ENCODE results near the gene NRG4. TPM values are rescaled to one million over a fixed set of nuclear protein-coding genes. Genes with fewer than 3 reads are reported as not detected.

Gene NRG4
- total and polyA plus RNA-seq, 9 of the 15 experiments (the other 6 are each of a cell fraction or from before 2014, with no cell fraction given): 0.33 to 2.5 (median 0.76) TPM

- TF ChIP-seq POLR2H (tag; IDR thresholded peaks at IDR 0.05; ENCODE audit: low read depth) (no peak), TCFL5 (CRISPR knock-in tag; conservative IDR thresholded peaks at IDR 0.05) (no peak), HMGN3 (IDR thresholded peaks at IDR 0.05; ENCODE audit: borderline replicate concordance, extremely low read depth, insufficient read length, low read depth, low read length) (no peak), ZBTB2 (IDR thresholded peaks at IDR 0.05) (no peak), ZNF165 (CRISPR knock-in tag; IDR thresholded peaks at IDR 0.05; ENCODE audit: borderline replicate concordance) (no peak), ZNF740 (CRISPR knock-in tag; IDR thresholded peaks at IDR 0.05) (no peak), ZNF740 (tag; IDR thresholded peaks at IDR 0.05) (no peak), RFX1 (IDR thresholded peaks at IDR 0.05) (no peak), PCBP1 (IDR thresholded peaks at IDR 0.05; ENCODE audit: low read depth, low read length, poor library complexity, severe bottlenecking) (no peak), ZNF253 (CRISPR knock-in tag; conservative IDR thresholded peaks at IDR 0.05) (no peak), OTX1 (CRISPR knock-in tag; IDR thresholded peaks at IDR 0.05) (no peak), MEIS2 (IDR thresholded peaks at IDR 0.05; ENCODE audit: partially characterized antibody) (no peak)
These were observed 92.1 kb downstream of the NRG4 start (continued) for GRCh38 chr15:75920079-75920478.
